Panc1 (cell line): ENCODE measurements around the gene PTTG1IP. TPM values are rescaled to one million over a fixed set of nuclear protein-coding genes. Genes with fewer than 3 reads are reported as not detected.

ENCODE experiments used
- ATAC-seq: fragments of 200-7000 bp; cut with Tn5 transposase; 2 replicates; pipeline ENCODE4 v1.9.1; 2020; ENCODE audit warnings: mild to moderate bottlenecking, moderate library complexity
- BruUV-seq: library from RNA; stranded (reverse); fragments of 400-500 nt; replicated peaks from 2 replicates; lab custom pipeline; 2021; lab: Mats Ljungman, UMichigan
- CTCF ChIA-PET: fragments of 300-600 bp; sonication (Branson Sonifier 250); formaldehyde crosslinking; loops from one replicate; lab custom pipeline; 2022; ENCODE audit warnings: antibody characterized with exemption; lab: Charles Lee
- POLR2A ChIA-PET: fragments of 300-600 bp; sonication (Branson Sonifier 250); formaldehyde crosslinking; loops from one replicate; lab custom pipeline; 2022; ENCODE audit warnings: antibody characterized with exemption; lab: Charles Lee
- DNase-seq: peaks from one replicate; pipeline ENCODE4 v3.0.0-alpha.2; 2010; ENCODE audit warnings: low read depth, low spot score
- H3K27ac ChIP-seq: 2 replicates; pipeline ENCODE4 v1.5.1; 2011; ENCODE audit warnings: mild to moderate bottlenecking, low read length, inconsistent platforms
- H3K27me3 ChIP-seq: fragments of 200-500 bp; sonication (Bioruptor generic); 2 replicates; pipeline ENCODE4 v1.6.0; 2014; ENCODE audit warnings: low read length, inconsistent platforms; ENCODE audit not compliant: control insufficient read depth, insufficient read depth
- H3K36me3 ChIP-seq: fragments of 200-500 bp; sonication (Bioruptor generic); 2 replicates; pipeline ENCODE4 v1.5.1; 2014; ENCODE audit warnings: inconsistent platforms, mild to moderate bottlenecking, low read length, moderate library complexity; ENCODE audit not compliant: control insufficient read depth, insufficient read depth
- H3K4me1 ChIP-seq: 2 replicates; pipeline ENCODE4 v1.5.1; 2011; ENCODE audit warnings: inconsistent platforms, mild to moderate bottlenecking, low read length, moderate library complexity; ENCODE audit not compliant: control insufficient read depth, insufficient read depth
- H3K4me3 ChIP-seq, 2 experiments: 2 replicates each; pipeline ENCODE4 v1.5.1; 2011 to 2012; ENCODE audit warnings: low read depth in 2 of 2, low read length in 2 of 2, mild to moderate bottlenecking in 2 of 2, inconsistent platforms in 1 of 2, moderate library complexity in 1 of 2
- H3K9me3 ChIP-seq: fragments of 200-500 bp; sonication (Bioruptor generic); 2 replicates; pipeline ENCODE4 v1.5.1; 2014; ENCODE audit warnings: low read depth, mild to moderate bottlenecking, inconsistent platforms, low read length, moderate library complexity; ENCODE audit not compliant: control insufficient read depth, insufficient read depth
- CTCF ChIP-seq: fragments of 450-650 bp; IDR thresholded peaks from 2 replicates; pipeline ENCODE4 v1.5.1; 2017; ENCODE audit warnings: mild to moderate bottlenecking
- POLR2AphosphoS5 ChIP-seq: IDR thresholded peaks from 2 replicates; pipeline ENCODE4 v1.6.1; 2012; ENCODE audit warnings: mild to moderate bottlenecking, low read depth, low read length, moderate library complexity
- SIN3A ChIP-seq: IDR thresholded peaks from 2 replicates; pipeline ENCODE4 v1.6.1; 2012; ENCODE audit warnings: low read depth, mild to moderate bottlenecking, low read length, moderate library complexity, borderline replicate concordance; ENCODE audit not compliant: insufficient read depth
- TCF7L2 ChIP-seq: IDR thresholded peaks from 2 replicates; pipeline ENCODE4 v1.6.1; 2011; ENCODE audit warnings: mild to moderate bottlenecking, low read depth, low read length, inconsistent platforms
- in situ Hi-C: cut with HindIII; loops from 2 replicates; pipeline ENCODE4 v1.10.0; 2016; ENCODE audit warnings: low sequenced_read_pairs, low pct_unique_long_range_greater_than_20kb
- intact Hi-C: fragments of 100-400 bp; cut with micrococcal nuclease; formaldehyde crosslinking; loops from one replicate; pipeline ENCODE4 v1.10.0; 2022; ENCODE audit not compliant: unreplicated experiment
- total RNA-seq: library from RNA; stranded (reverse); gene quantifications from one replicate; pipeline ENCODE4 v1.2.1, GENCODE V29; 2021; ENCODE audit not compliant: unreplicated experiment
- TF ChIP-seq, protein P1 (sequence below), 2 experiments: IDR thresholded peaks; 2 replicates each; pipeline ENCODE4 v1.6.1; 2011 to 2012; ENCODE audit warnings: low read depth in 2 of 2, control low read depth in 1 of 2, low read length in 1 of 2, mild to moderate bottlenecking in 1 of 2, moderate library complexity in 1 of 2; ENCODE audit not compliant: insufficient read depth in 1 of 2

The PTTG1IP gene
- total RNA-seq, 1 experiment from 2014 or later = 226 TPM

DNA sequence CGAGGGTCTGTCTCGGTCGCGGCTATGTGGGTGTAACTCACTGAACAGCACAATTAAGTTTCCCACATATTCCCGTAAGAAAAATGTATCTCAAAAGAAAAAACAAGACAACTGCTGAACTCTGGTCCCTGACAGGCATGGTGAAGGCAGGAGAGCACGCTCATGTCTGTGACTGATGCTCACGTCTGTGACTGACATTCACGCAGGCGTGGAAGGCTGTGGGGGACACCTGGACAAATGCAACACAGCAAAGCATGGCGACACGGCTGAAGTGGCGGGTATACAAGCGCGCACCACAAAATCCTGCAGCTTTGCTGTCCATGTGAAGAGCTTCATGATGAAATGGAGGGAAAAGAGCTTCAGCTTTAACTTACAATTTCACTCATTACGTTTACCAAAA lies 6.0 kb downstream of the PTTG1IP start:
- ATAC-seq (no peak), DNase-seq (no peak)
- H3K4me1 ChIP-seq = peaks cover 53% of the 10 kb centered on the region
- POLR2A ChIA-PET = no interaction called here
- no peaks in the 10 kb centered on the region for H3K9me3 ChIP-seq
- intact Hi-C loops = no loop called here
- in situ Hi-C loops = no loop called here
- no peaks in the 10 kb centered on the region for H3K27me3 ChIP-seq
- H3K27ac ChIP-seq = peak overlapping the region; percentile 95
- TF ChIP-seq POLR2AphosphoS5 = no peak
- TF ChIP-seq SIN3A = no peak
- no peak for TF ChIP-seq CTCF
- TF ChIP-seq, protein P1, sequence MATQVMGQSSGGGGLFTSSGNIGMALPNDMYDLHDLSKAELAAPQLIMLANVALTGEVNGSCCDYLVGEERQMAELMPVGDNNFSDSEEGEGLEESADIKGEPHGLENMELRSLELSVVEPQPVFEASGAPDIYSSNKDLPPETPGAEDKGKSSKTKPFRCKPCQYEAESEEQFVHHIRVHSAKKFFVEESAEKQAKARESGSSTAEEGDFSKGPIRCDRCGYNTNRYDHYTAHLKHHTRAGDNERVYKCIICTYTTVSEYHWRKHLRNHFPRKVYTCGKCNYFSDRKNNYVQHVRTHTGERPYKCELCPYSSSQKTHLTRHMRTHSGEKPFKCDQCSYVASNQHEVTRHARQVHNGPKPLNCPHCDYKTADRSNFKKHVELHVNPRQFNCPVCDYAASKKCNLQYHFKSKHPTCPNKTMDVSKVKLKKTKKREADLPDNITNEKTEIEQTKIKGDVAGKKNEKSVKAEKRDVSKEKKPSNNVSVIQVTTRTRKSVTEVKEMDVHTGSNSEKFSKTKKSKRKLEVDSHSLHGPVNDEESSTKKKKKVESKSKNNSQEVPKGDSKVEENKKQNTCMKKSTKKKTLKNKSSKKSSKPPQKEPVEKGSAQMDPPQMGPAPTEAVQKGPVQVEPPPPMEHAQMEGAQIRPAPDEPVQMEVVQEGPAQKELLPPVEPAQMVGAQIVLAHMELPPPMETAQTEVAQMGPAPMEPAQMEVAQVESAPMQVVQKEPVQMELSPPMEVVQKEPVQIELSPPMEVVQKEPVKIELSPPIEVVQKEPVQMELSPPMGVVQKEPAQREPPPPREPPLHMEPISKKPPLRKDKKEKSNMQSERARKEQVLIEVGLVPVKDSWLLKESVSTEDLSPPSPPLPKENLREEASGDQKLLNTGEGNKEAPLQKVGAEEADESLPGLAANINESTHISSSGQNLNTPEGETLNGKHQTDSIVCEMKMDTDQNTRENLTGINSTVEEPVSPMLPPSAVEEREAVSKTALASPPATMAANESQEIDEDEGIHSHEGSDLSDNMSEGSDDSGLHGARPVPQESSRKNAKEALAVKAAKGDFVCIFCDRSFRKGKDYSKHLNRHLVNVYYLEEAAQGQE (IDR thresholded peaks at IDR 0.05; ENCODE audit: insufficient read depth in 1 of 2, low read depth in 2 of 2, low read length in 1 of 2) = no peak
- TF ChIP-seq TCF7L2 = no peak
- CTCF ChIA-PET = no interaction called here
- peaks cover 4% of the 10 kb centered on the region; the same call in 1 of the 2 replicates for H3K36me3 ChIP-seq
- no peak overlapping the region for H3K4me3 ChIP-seq
- no TSS peak for BruUV-seq

DNA sequence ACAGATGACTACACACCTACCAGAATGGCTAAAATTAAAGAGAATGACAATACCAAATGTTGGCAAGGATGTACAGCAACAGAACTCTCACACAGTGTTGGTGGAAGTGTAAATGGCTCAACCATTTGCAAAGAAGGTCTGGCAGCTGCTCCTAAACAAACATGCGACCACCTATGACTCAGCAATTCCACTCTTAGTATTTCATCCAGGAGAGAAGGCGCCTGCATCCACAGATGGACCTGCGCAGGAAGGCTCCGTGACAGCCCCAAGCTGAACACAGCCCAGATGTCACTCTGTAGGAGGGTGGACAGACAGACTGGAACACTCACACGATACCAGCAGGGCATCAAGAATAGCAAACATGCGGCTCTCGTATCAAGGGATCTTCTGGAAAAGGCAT lies 6.7 kb downstream of the PTTG1IP start:
- DNase-seq = no peak
- intact Hi-C loops = no loop called here
- ATAC-seq = no peak
- H3K36me3 ChIP-seq = peaks cover 4% of the 10 kb centered on the region; the same call in 1 of the 2 replicates
- ChIA-PET CTCF (no interaction called here), POLR2A (no interaction called here)
- H3K4me3 ChIP-seq = no peak overlapping the region
- H3K9me3 ChIP-seq = no peaks in the 10 kb centered on the region
- no peaks in the 10 kb centered on the region for H3K27me3 ChIP-seq
- no TSS peak for BruUV-seq
- TF ChIP-seq POLR2AphosphoS5 = no peak
- no peak for TF ChIP-seq TCF7L2
- TF ChIP-seq SIN3A = no peak
- TF ChIP-seq, protein P1 (IDR thresholded peaks at IDR 0.05; ENCODE audit: insufficient read depth in 1 of 2, low read depth in 2 of 2, low read length in 1 of 2) = no peak
- no peak for TF ChIP-seq CTCF
- peaks cover 53% of the 10 kb centered on the region for H3K4me1 ChIP-seq
- in situ Hi-C loops = no loop called here
- H3K27ac ChIP-seq = peak overlapping the region; percentile 95
